ENCODE measurements around the gene CLCN5. TPM values are rescaled to one million over a fixed set of nuclear protein-coding genes. Genes with fewer than 3 reads are reported as not detected.

Gene CLCN5
- total and polyA plus RNA-seq, 2 experiments from 2014 or later = 1.8 to 2.9 TPM

- Histone ChIP-seq H3K79me2 (ENCODE audit: insufficient read depth) (no peaks in the 10 kb centered on the region), H3K9me3 (ENCODE audit: low read depth) (no peaks in the 10 kb centered on the region), H3F3A (ENCODE audit: insufficient read depth) (no peaks in the 10 kb centered on the region), H3K4me2 (ENCODE audit: unreplicated experiment) (no peak overlapping the region), H3K27me3 (replicated peaks; ENCODE audit: insufficient read depth) (no peaks in the 10 kb centered on the region), H3K4me1 (ENCODE audit: insufficient read depth) (no peaks in the 10 kb centered on the region), H3K9ac (no peak overlapping the region), H3K9me2 (ENCODE audit: insufficient read depth) (no peaks in the 10 kb centered on the region), H3K36me3 (ENCODE audit: low read depth) (no peaks in the 10 kb centered on the region), H3K4me3 (no peak overlapping the region), H2AFZ (no peak overlapping the region), H4K20me1 (ENCODE audit: insufficient read depth) (no peaks in the 10 kb centered on the region), H3K27ac (no peak overlapping the region)
- in situ Hi-C loops (cut with MboI) = no loop called here
- DNase-seq = no peak
- 93 to 100% methylated on average over 4 of the region's 4 CpGs for WGBS, 2 experiments (ENCODE audit: low coverage in 1 of 2, low lambda C conversion rate in 2 of 2, missing lambda C conversion rate in 2 of 2)
- TF ChIP-seq EZH2phosphoT487 (IDR thresholded peaks at IDR 0.05; ENCODE audit: insufficient read depth, low read depth) (no peak), EZH2 (IDR thresholded peaks at IDR 0.05; ENCODE audit: insufficient read depth, poor library complexity, severe bottlenecking) (no peak)
Measured at GRCh38 chrX:50093625-50094024, 171.2 kb downstream of the CLCN5 start.

GRCh38 chrX:50097071-50097470 is 174.7 kb downstream of the CLCN5 start:
- Histone ChIP-seq H3F3A (ENCODE audit: insufficient read depth) (no peaks in the 10 kb centered on the region), H3K4me2 (ENCODE audit: unreplicated experiment) (no peak overlapping the region), H3K4me1 (ENCODE audit: insufficient read depth) (no peaks in the 10 kb centered on the region), H3K9me2 (ENCODE audit: insufficient read depth) (no peaks in the 10 kb centered on the region), H3K27ac (no peak overlapping the region), H3K9me3 (ENCODE audit: low read depth) (no peaks in the 10 kb centered on the region), H3K36me3 (ENCODE audit: low read depth) (no peaks in the 10 kb centered on the region), H3K4me3 (no peak overlapping the region), H3K27me3 (replicated peaks; ENCODE audit: insufficient read depth) (no peaks in the 10 kb centered on the region), H3K9ac (no peak overlapping the region), H3K79me2 (ENCODE audit: insufficient read depth) (no peaks in the 10 kb centered on the region), H4K20me1 (ENCODE audit: insufficient read depth) (no peaks in the 10 kb centered on the region), H2AFZ (no peak overlapping the region)
- in situ Hi-C loops (cut with MboI) = no loop called here
- no peak for TF ChIP-seq EZH2phosphoT487 (IDR thresholded peaks at IDR 0.05; ENCODE audit: insufficient read depth, low read depth)
- no peak for TF ChIP-seq EZH2 (IDR thresholded peaks at IDR 0.05; ENCODE audit: insufficient read depth, poor library complexity, severe bottlenecking)
- WGBS, 2 experiments (ENCODE audit: low coverage in 1 of 2, low lambda C conversion rate in 2 of 2, missing lambda C conversion rate in 2 of 2) = 20 to 22% methylated on average over 4 of the region's 4 CpGs
- no peak for DNase-seq

- 56 to 64% methylated on average over 2 to 3 of the region's 3 CpGs for WGBS, 2 experiments (ENCODE audit: low coverage in 1 of 2, low lambda C conversion rate in 2 of 2, missing lambda C conversion rate in 2 of 2)
- in situ Hi-C loops (cut with MboI) = no loop called here
- no peak for DNase-seq
- Histone ChIP-seq H3K4me3 (no peak overlapping the region), H3K27ac (no peak overlapping the region), H3K79me2 (ENCODE audit: insufficient read depth) (no peaks in the 10 kb centered on the region), H3K36me3 (ENCODE audit: low read depth) (no peaks in the 10 kb centered on the region), H3K9me3 (ENCODE audit: low read depth) (no peaks in the 10 kb centered on the region), H3F3A (ENCODE audit: insufficient read depth) (no peaks in the 10 kb centered on the region), H3K4me1 (ENCODE audit: insufficient read depth) (no peaks in the 10 kb centered on the region), H4K20me1 (ENCODE audit: insufficient read depth) (no peaks in the 10 kb centered on the region), H3K27me3 (replicated peaks; ENCODE audit: insufficient read depth) (no peaks in the 10 kb centered on the region), H2AFZ (no peak overlapping the region), H3K9ac (no peak overlapping the region), H3K4me2 (ENCODE audit: unreplicated experiment) (no peak overlapping the region), H3K9me2 (ENCODE audit: insufficient read depth) (no peaks in the 10 kb centered on the region)
- TF ChIP-seq EZH2 (IDR thresholded peaks at IDR 0.05; ENCODE audit: insufficient read depth, poor library complexity, severe bottlenecking) = no peak
- no peak for TF ChIP-seq EZH2phosphoT487 (IDR thresholded peaks at IDR 0.05; ENCODE audit: insufficient read depth, low read depth)
Measured at GRCh38 chrX:50098241-50098640, 175.8 kb downstream of the CLCN5 start.

GRCh38 chrX:50098749-50099148 is 176.4 kb downstream of the CLCN5 start:
- no peak overlapping the region for H3K27ac ChIP-seq
- H4K20me1 ChIP-seq (ENCODE audit: insufficient read depth) = no peaks in the 10 kb centered on the region
- H2AFZ ChIP-seq = no peak overlapping the region
- H3K4me1 ChIP-seq (ENCODE audit: insufficient read depth) = no peaks in the 10 kb centered on the region
- H3K9me3 ChIP-seq (ENCODE audit: low read depth) = no peaks in the 10 kb centered on the region
- in situ Hi-C loops (cut with MboI) = no loop called here
- TF ChIP-seq EZH2 (IDR thresholded peaks at IDR 0.05; ENCODE audit: insufficient read depth, poor library complexity, severe bottlenecking) = no peak
- no peak for TF ChIP-seq EZH2phosphoT487 (IDR thresholded peaks at IDR 0.05; ENCODE audit: insufficient read depth, low read depth)
- no peak overlapping the region for H3K9ac ChIP-seq
- WGBS, 2 experiments (ENCODE audit: low coverage in 1 of 2, low lambda C conversion rate in 2 of 2, missing lambda C conversion rate in 2 of 2) = 93% methylated on average over 5 of the region's 5 CpGs
- no peak overlapping the region for H3K4me3 ChIP-seq
- no peaks in the 10 kb centered on the region for H3F3A ChIP-seq (ENCODE audit: insufficient read depth)
- no peaks in the 10 kb centered on the region for H3K36me3 ChIP-seq (ENCODE audit: low read depth)
- H3K9me2 ChIP-seq (ENCODE audit: insufficient read depth) = no peaks in the 10 kb centered on the region
- no peaks in the 10 kb centered on the region for H3K79me2 ChIP-seq (ENCODE audit: insufficient read depth)
- no peak for DNase-seq
- no peaks in the 10 kb centered on the region for H3K27me3 ChIP-seq (replicated peaks; ENCODE audit: insufficient read depth)
- no peak overlapping the region for H3K4me2 ChIP-seq (ENCODE audit: unreplicated experiment)

GRCh38 chrX:50099331-50099730 is 176.9 kb downstream of the CLCN5 start:
- WGBS, 2 experiments (ENCODE audit: low coverage in 1 of 2, low lambda C conversion rate in 2 of 2, missing lambda C conversion rate in 2 of 2) = 10 to 16% methylated on average over 4 of the region's 4 CpGs

More at GRCh38 chrX:50099331-50099730, 176.9 kb downstream of the CLCN5 start:
- H2AFZ ChIP-seq = no peak overlapping the region
- H3K4me3 ChIP-seq = no peak overlapping the region
- in situ Hi-C loops (cut with MboI) = no loop called here
- DNase-seq = no peak
- H3K27ac ChIP-seq = no peak overlapping the region
- H3K4me2 ChIP-seq (ENCODE audit: unreplicated experiment) = no peak overlapping the region
- no peak overlapping the region for H3K9ac ChIP-seq
- TF ChIP-seq EZH2 (IDR thresholded peaks at IDR 0.05; ENCODE audit: insufficient read depth, poor library complexity, severe bottlenecking) (no peak), EZH2phosphoT487 (IDR thresholded peaks at IDR 0.05; ENCODE audit: insufficient read depth, low read depth) (no peak)
- H3K9me3 ChIP-seq (ENCODE audit: low read depth) = no peaks in the 10 kb centered on the region
- H3K79me2 ChIP-seq (ENCODE audit: insufficient read depth) = no peaks in the 10 kb centered on the region
- no peaks in the 10 kb centered on the region for H3K36me3 ChIP-seq (ENCODE audit: low read depth)
- H4K20me1 ChIP-seq (ENCODE audit: insufficient read depth) = no peaks in the 10 kb centered on the region
- no peaks in the 10 kb centered on the region for H3K9me2 ChIP-seq (ENCODE audit: insufficient read depth)
- H3F3A ChIP-seq (ENCODE audit: insufficient read depth) = no peaks in the 10 kb centered on the region
- H3K4me1 ChIP-seq (ENCODE audit: insufficient read depth) = no peaks in the 10 kb centered on the region
- H3K27me3 ChIP-seq (replicated peaks; ENCODE audit: insufficient read depth) = no peaks in the 10 kb centered on the region
